Neuron (in vitro differentiated cells): ENCODE measurements around the gene THADA.
"Not testable (repeated sequence)": the region's sequence is repeated elsewhere in the genome, so short reads cannot be mapped to it uniquely, and the experiment has no call there.

ENCODE experiments used
- H2AFZ ChIP-seq: one replicate; pipeline ENCODE4 v1.6.1; 2013; ENCODE audit warnings: low read depth, mild to moderate bottlenecking, inconsistent platforms, low read length, moderate library complexity
- H3K27me3 ChIP-seq: one replicate; pipeline ENCODE4 v1.6.1; 2013; ENCODE audit warnings: low read length; ENCODE audit not compliant: insufficient read depth
- H3K36me3 ChIP-seq: one replicate; pipeline ENCODE4 v1.6.1; 2013; ENCODE audit warnings: low read length; ENCODE audit not compliant: insufficient read depth
- H3K4me1 ChIP-seq: one replicate; pipeline ENCODE4 v1.6.1; 2013; ENCODE audit warnings: low read length; ENCODE audit not compliant: insufficient read depth
- H3K4me3 ChIP-seq: 2 replicates; pipeline ENCODE4 v1.5.1; 2013; ENCODE audit warnings: mild to moderate bottlenecking, low read length, moderate library complexity
- H3K9me3 ChIP-seq: one replicate; pipeline ENCODE4 v1.6.1; 2013; ENCODE audit warnings: low read length

THADA gene

GRCh38 chr2:43303889-43304288 is 291.9 kb downstream of the THADA start:
- no peaks in the 10 kb centered on the region for H3K9me3 ChIP-seq
- H3K4me3 ChIP-seq, result no peak overlapping the region
- no peaks in the 10 kb centered on the region for H3K27me3 ChIP-seq
- peaks cover 4% of the 10 kb centered on the region for H3K4me1 ChIP-seq
- H2AFZ ChIP-seq, result no peak overlapping the region
- H3K36me3 ChIP-seq, result no peaks in the 10 kb centered on the region

GRCh38 chr2:43302961-43303494 is 292.8 kb downstream of the THADA start:
- H3K9me3 ChIP-seq, result no peaks in the 10 kb centered on the region
- peaks cover 4% of the 10 kb centered on the region for H3K4me1 ChIP-seq
- H3K4me3 ChIP-seq, result no peak overlapping the region
- H3K36me3 ChIP-seq, result no peaks in the 10 kb centered on the region
- H3K27me3 ChIP-seq, result no peaks in the 10 kb centered on the region
- H2AFZ ChIP-seq, result no peak overlapping the region

- Histone ChIP-seq H3K27me3 (no peaks in the 10 kb centered on the region), H3K4me1 (peaks cover 3% of the 10 kb centered on the region), H3K4me3 (no peak overlapping the region), H3K36me3 (no peaks in the 10 kb centered on the region), H2AFZ (no peak overlapping the region), H3K9me3 (no peaks in the 10 kb centered on the region)
These were observed 293.5 kb downstream of the THADA start for GRCh38 chr2:43302182-43302960.

GRCh38 chr2:43300781-43301583 is 294.9 kb downstream of the THADA start:
- Histone ChIP-seq H3K4me1 (no peaks in the 10 kb centered on the region), H3K4me3 (no peak overlapping the region), H3K36me3 (no peaks in the 10 kb centered on the region), H3K9me3 (no peaks in the 10 kb centered on the region), H3K27me3 (no peaks in the 10 kb centered on the region), H2AFZ (no peak overlapping the region)

GRCh38 chr2:43300222-43300621 is 295.6 kb downstream of the THADA start:
- Histone ChIP-seq H2AFZ (no peak overlapping the region), H3K9me3 (no peaks in the 10 kb centered on the region), H3K4me1 (no peaks in the 10 kb centered on the region), H3K36me3 (no peaks in the 10 kb centered on the region), H3K27me3 (no peaks in the 10 kb centered on the region), H3K4me3 (no peak overlapping the region)

- no peaks in the 10 kb centered on the region for H3K4me1 ChIP-seq
- H3K9me3 ChIP-seq, result no peaks in the 10 kb centered on the region
- H3K27me3 ChIP-seq, result no peaks in the 10 kb centered on the region
- H3K4me3 ChIP-seq, result no peak overlapping the region
- H2AFZ ChIP-seq, result no peak overlapping the region
- H3K36me3 ChIP-seq, result no peaks in the 10 kb centered on the region
These were observed 297.3 kb downstream of the THADA start for GRCh38 chr2:43298500-43298899.

- not testable (repeated sequence) for H3K27me3 ChIP-seq, H3K4me1 ChIP-seq, H3K36me3 ChIP-seq, H3K9me3 ChIP-seq, H3K4me3 ChIP-seq, H2AFZ ChIP-seq
These were observed 298.1 kb downstream of the THADA start for GRCh38 chr2:43297740-43298139.

- no peak overlapping the region for H2AFZ ChIP-seq
- H3K36me3 ChIP-seq, result peaks cover 10% of the 10 kb centered on the region
- no peak overlapping the region for H3K4me3 ChIP-seq
These were observed 300.8 kb downstream of the THADA start for GRCh38 chr2:43294973-43295603.

GRCh38 chr2:43293744-43294695 is 301.8 kb downstream of the THADA start:
- Histone ChIP-seq H2AFZ (no peak overlapping the region), H3K36me3 (peaks cover 10% of the 10 kb centered on the region), H3K27me3 (no peaks in the 10 kb centered on the region), H3K9me3 (peaks cover 7% of the 10 kb centered on the region), H3K4me1 (no peaks in the 10 kb centered on the region), H3K4me3 (no peak overlapping the region)

More at GRCh38 chr2:43294973-43295603, 300.8 kb downstream of the THADA start:
- Histone ChIP-seq H3K27me3 (no peaks in the 10 kb centered on the region), H3K9me3 (peaks cover 7% of the 10 kb centered on the region), H3K4me1 (no peaks in the 10 kb centered on the region)

GRCh38 chr2:43292851-43293743 is 302.7 kb downstream of the THADA start:
- Histone ChIP-seq H3K4me3 (no peak overlapping the region), H3K4me1 (no peaks in the 10 kb centered on the region), H2AFZ (no peak overlapping the region), H3K36me3 (peaks cover 10% of the 10 kb centered on the region), H3K27me3 (no peaks in the 10 kb centered on the region), H3K9me3 (peaks cover 7% of the 10 kb centered on the region)

- Histone ChIP-seq H3K36me3 (peaks cover 10% of the 10 kb centered on the region), H2AFZ (no peak overlapping the region), H3K9me3 (peaks cover 7% of the 10 kb centered on the region), H3K4me3 (no peak overlapping the region), H3K4me1 (no peaks in the 10 kb centered on the region), H3K27me3 (no peaks in the 10 kb centered on the region)
These were observed 303.5 kb downstream of the THADA start for GRCh38 chr2:43292297-43292696.
